Glutamatergic neuron (in vitro differentiated cells): ENCODE measurements around the gene CCDC192. TPM values are rescaled to one million over a fixed set of nuclear protein-coding genes. Genes with fewer than 3 reads are reported as not detected.

ENCODE experiments used
- DNase-seq: peaks from one replicate; pipeline ENCODE4 v3.0.0; 2022
- H3K27ac Mint-ChIP-seq: one replicate; pipeline ENCODE4 v1.8.0; 2020; ENCODE audit warnings: mild to moderate bottlenecking, mixed read lengths, inconsistent platforms; ENCODE audit not compliant: unreplicated experiment
- H3K27me3 Mint-ChIP-seq: one replicate; pipeline ENCODE4 v1.8.0; 2020; ENCODE audit warnings: mild to moderate bottlenecking, moderate library complexity, mixed read lengths, inconsistent platforms; ENCODE audit not compliant: unreplicated experiment
- H3K36me3 Mint-ChIP-seq: one replicate; pipeline ENCODE4 v1.8.0; 2020; ENCODE audit warnings: mild to moderate bottlenecking, mixed read lengths, inconsistent platforms; ENCODE audit not compliant: unreplicated experiment
- H3K4me1 Mint-ChIP-seq: one replicate; pipeline ENCODE4 v1.8.0; 2020; ENCODE audit warnings: mild to moderate bottlenecking, low read depth, mixed read lengths, inconsistent platforms; ENCODE audit not compliant: unreplicated experiment
- H3K4me3 Mint-ChIP-seq: one replicate; pipeline ENCODE4 v1.8.0; 2020; ENCODE audit warnings: mild to moderate bottlenecking, mixed read lengths, inconsistent platforms; ENCODE audit not compliant: unreplicated experiment
- H3K9me3 Mint-ChIP-seq: one replicate; pipeline ENCODE4 v1.8.0; 2020; ENCODE audit warnings: mild to moderate bottlenecking, moderate library complexity, mixed read lengths, inconsistent platforms; ENCODE audit not compliant: unreplicated experiment
- CTCF ChIP-seq: fragments of 200-600 bp; sonication (generic); IDR thresholded peaks from one replicate; pipeline ENCODE4 v1.5.0; 2021; ENCODE audit not compliant: partially characterized antibody, unreplicated experiment
- total RNA-seq: library from RNA; stranded (reverse); fragmentation: NEBNext Ultra II Directional; extraction: Animal tissue kit (Norgen Biotek cat#: 25700); gene quantifications from one replicate; pipeline ENCODE4 v1.2.1, GENCODE V29; 2021; ENCODE audit not compliant: unreplicated experiment

The CCDC192 gene
- total RNA-seq, 1 donor from 2014 or later: not detected

- no peaks in the 10 kb centered on the region for H3K36me3 Mint-ChIP-seq
- no peaks in the 10 kb centered on the region for H3K9me3 Mint-ChIP-seq
- TF ChIP-seq CTCF: no peak
- no peak overlapping the region for H3K27ac Mint-ChIP-seq
- H3K4me3 Mint-ChIP-seq: no peak overlapping the region
- no peaks in the 10 kb centered on the region for H3K27me3 Mint-ChIP-seq
- no peak for DNase-seq
- no peaks in the 10 kb centered on the region for H3K4me1 Mint-ChIP-seq
Observed at GRCh38 chr5:127981498-127981897, 278.3 kb downstream of the CCDC192 start.

GRCh38 chr5:127985811-127986325 lies 282.7 kb downstream of the CCDC192 start:
- Mint-ChIP-seq H3K27me3 (no peaks in the 10 kb centered on the region), H3K36me3 (no peaks in the 10 kb centered on the region), H3K4me1 (no peaks in the 10 kb centered on the region), H3K4me3 (no peak overlapping the region), H3K9me3 (no peaks in the 10 kb centered on the region), H3K27ac (no peak overlapping the region)
- TF ChIP-seq CTCF: no peak
- DNase-seq: no peak

DNA sequence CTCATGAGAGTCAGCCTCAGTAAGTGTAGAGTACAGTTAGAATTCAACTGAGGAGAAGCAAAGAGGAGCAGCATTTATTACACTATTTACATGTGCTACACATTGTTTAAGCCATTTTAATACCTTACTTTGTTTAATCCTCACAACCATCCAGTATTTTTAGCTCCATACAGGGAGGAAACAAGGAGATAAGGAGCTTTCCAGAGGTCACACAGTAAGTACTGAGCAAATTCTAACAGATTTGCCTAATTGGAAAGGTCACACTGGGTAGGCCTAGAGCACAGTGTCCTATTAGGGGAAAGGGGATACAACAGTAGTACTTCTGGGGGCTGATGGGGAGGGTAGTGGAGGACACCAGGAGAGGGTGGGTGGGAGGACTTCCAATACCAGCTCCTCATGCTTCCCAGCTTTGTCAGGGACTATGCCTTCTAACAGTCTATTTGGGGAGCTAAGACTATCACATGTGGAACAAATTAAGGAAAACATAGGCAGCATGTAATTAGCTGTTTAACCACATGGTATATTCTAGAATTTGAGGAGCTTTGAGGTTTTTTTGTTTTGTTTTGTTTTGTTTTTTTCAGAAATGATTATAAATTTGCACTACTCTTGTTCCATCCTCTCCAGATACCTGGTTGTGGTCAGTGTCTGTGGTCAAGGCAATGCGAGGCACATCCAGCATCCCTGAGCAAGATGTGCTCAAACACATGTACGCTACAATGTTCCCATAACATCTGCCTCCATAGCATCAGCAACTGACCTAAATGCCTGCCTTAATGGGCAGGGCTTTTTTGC lies 284.4 kb downstream of the CCDC192 start:
- H3K36me3 Mint-ChIP-seq: no peaks in the 10 kb centered on the region
- no peaks in the 10 kb centered on the region for H3K9me3 Mint-ChIP-seq
- no peak for TF ChIP-seq CTCF
- H3K27me3 Mint-ChIP-seq: no peaks in the 10 kb centered on the region
- no peak overlapping the region for H3K4me3 Mint-ChIP-seq
- H3K4me1 Mint-ChIP-seq: no peaks in the 10 kb centered on the region
- DNase-seq: no peak
- no peak overlapping the region for H3K27ac Mint-ChIP-seq

- DNase-seq: no peak
- Mint-ChIP-seq H3K4me1 (no peaks in the 10 kb centered on the region), H3K9me3 (peaks cover 2% of the 10 kb centered on the region), H3K27ac (no peak overlapping the region), H3K4me3 (no peak overlapping the region), H3K36me3 (no peaks in the 10 kb centered on the region), H3K27me3 (no peaks in the 10 kb centered on the region)
- TF ChIP-seq CTCF: no peak
Observed at GRCh38 chr5:127988146-127988760, 285.1 kb downstream of the CCDC192 start.

Other genes with a start within 250 kb of the CCDC192 start
- gene PRRC1, start 185.8 kb upstream of the CCDC192 start, total RNA-seq: 57.3 TPM
- not detected for gene CTXN3, start 54.3 kb upstream of the CCDC192 start, total RNA-seq